HepG2 (cell line): ENCODE measurements around the gene DLX6. TPM values are rescaled to one million over a fixed set of nuclear protein-coding genes. Genes with fewer than 3 reads are reported as not detected.

ENCODE experiments used
- CBX1 ChIP-seq: IDR thresholded peaks from one replicate; pipeline ENCODE4 v1.6.1; 2016; ENCODE audit warnings: antibody characterized with exemption, low read depth
- CENPX ChIP-seq: sonication (generic); formaldehyde crosslinking; IDR thresholded peaks from 2 replicates; pipeline ENCODE4 v1.9.0; 2021; ENCODE audit warnings: mild to moderate bottlenecking, missing genetic modification reagents, moderate library complexity
- HOXA7 ChIP-seq: sonication (generic); formaldehyde crosslinking; IDR thresholded peaks from 2 replicates; pipeline ENCODE4 v1.8.1; 2022; ENCODE audit warnings: mild to moderate bottlenecking, missing genetic modification reagents, moderate library complexity
- HOXA9 ChIP-seq: sonication (generic); formaldehyde crosslinking; IDR thresholded peaks from 2 replicates; pipeline ENCODE4 v1.8.1; 2022; ENCODE audit warnings: missing genetic modification reagents, mild to moderate bottlenecking, moderate library complexity, borderline replicate concordance
- ISX ChIP-seq: sonication (generic); formaldehyde crosslinking; conservative IDR thresholded peaks from 2 replicates; pipeline ENCODE4 v1.5.0; 2020; ENCODE audit warnings: missing genetic modification reagents
- KDM2A ChIP-seq: sonication (generic); formaldehyde crosslinking; IDR thresholded peaks from 2 replicates; pipeline ENCODE4 v1.4.0; 2020; ENCODE audit warnings: low read depth, missing genetic modification reagents, borderline replicate concordance
- PHF5A ChIP-seq: IDR thresholded peaks from one replicate; pipeline ENCODE4 v1.6.1; 2018; ENCODE audit warnings: low read depth, missing genetic modification reagents; ENCODE audit not compliant: unreplicated experiment
- PPARG ChIP-seq: conservative IDR thresholded peaks from 2 replicates; pipeline ENCODE4 v1.6.1; 2016; ENCODE audit warnings: missing biosample characterization, missing genetic modification reagents
- RARA ChIP-seq: IDR thresholded peaks from 2 replicates; pipeline ENCODE4 v1.6.1; 2016; ENCODE audit warnings: missing genetic modification reagents, missing compliant biosample characterization
- REL ChIP-seq: sonication (generic); formaldehyde crosslinking; conservative IDR thresholded peaks from 2 replicates; pipeline ENCODE4 v1.8.0; 2022; ENCODE audit warnings: mild to moderate bottlenecking, missing genetic modification reagents, moderate library complexity
- REPIN1 ChIP-seq: sonication (generic); formaldehyde crosslinking; IDR thresholded peaks from 2 replicates; pipeline ENCODE4 v1.8.0; 2022; ENCODE audit warnings: missing genetic modification reagents, low read depth, mild to moderate bottlenecking, borderline replicate concordance
- SOX6 ChIP-seq, 2 experiments: fragments of 450-650 bp in 1 of 2; sonication (generic) in 1 of 2; formaldehyde crosslinking in 1 of 2; IDR thresholded peaks; 2 replicates each; pipeline versions ENCODE4 v1.4.0 to v1.6.1; 2017 to 2020; ENCODE audit warnings: antibody characterized with exemption in 1 of 2, mild to moderate bottlenecking in 1 of 2, missing genetic modification reagents in 1 of 2
- TEAD3 ChIP-seq: optimal IDR thresholded peaks from 2 replicates; pipeline ENCODE3; 2016; ENCODE audit warnings: borderline replicate concordance
- ZBTB43 ChIP-seq: sonication (generic); formaldehyde crosslinking; conservative IDR thresholded peaks from 2 replicates; pipeline ENCODE4 v1.4.0; 2020; ENCODE audit warnings: missing genetic modification reagents
- ZBTB7B ChIP-seq: sonication (generic); formaldehyde crosslinking; IDR thresholded peaks from 2 replicates; pipeline ENCODE4 v1.4.0; 2020; ENCODE audit warnings: missing genetic modification reagents
- ZEB1 ChIP-seq: IDR thresholded peaks from 2 replicates; pipeline ENCODE4 v1.6.1; 2012; ENCODE audit warnings: mild to moderate bottlenecking, low read depth, inconsistent platforms; ENCODE audit not compliant: insufficient replicate concordance
- ZFP36L1 ChIP-seq: sonication (generic); formaldehyde crosslinking; IDR thresholded peaks from 2 replicates; pipeline ENCODE4 v1.8.0; 2022; ENCODE audit warnings: mild to moderate bottlenecking, missing genetic modification reagents, moderate library complexity
- ZNF180 ChIP-seq: sonication (generic); formaldehyde crosslinking; IDR thresholded peaks from 2 replicates; pipeline ENCODE4 v1.4.0; 2020; ENCODE audit warnings: low read depth, missing genetic modification reagents, borderline replicate concordance
- ZNF20 ChIP-seq: sonication (generic); formaldehyde crosslinking; IDR thresholded peaks from 2 replicates; pipeline ENCODE4 v1.4.0; 2020; ENCODE audit warnings: mild to moderate bottlenecking, moderate library complexity, missing genetic modification reagents
- ZNF260 ChIP-seq: sonication (generic); formaldehyde crosslinking; IDR thresholded peaks from 2 replicates; pipeline ENCODE4 v1.4.0; 2020; ENCODE audit warnings: missing genetic modification reagents, low read depth, mild to moderate bottlenecking, borderline replicate concordance
- ZNF30 ChIP-seq: sonication (generic); formaldehyde crosslinking; IDR thresholded peaks from 2 replicates; pipeline ENCODE4 v1.5.0; 2020; ENCODE audit warnings: mild to moderate bottlenecking, missing genetic modification reagents
- ZNF354B ChIP-seq: sonication (generic); formaldehyde crosslinking; IDR thresholded peaks from 2 replicates; pipeline ENCODE4 v1.8.0; 2022; ENCODE audit warnings: mild to moderate bottlenecking, missing genetic modification reagents
- ZNF512B ChIP-seq: sonication (generic); formaldehyde crosslinking; IDR thresholded peaks from 2 replicates; pipeline ENCODE4 v1.5.1; 2020; ENCODE audit warnings: missing genetic modification reagents, mild to moderate bottlenecking, borderline replicate concordance
- ZNF569 ChIP-seq: sonication (generic); formaldehyde crosslinking; IDR thresholded peaks from 2 replicates; pipeline ENCODE4 v1.5.0; 2020; ENCODE audit warnings: mild to moderate bottlenecking, missing genetic modification reagents, moderate library complexity, borderline replicate concordance
- ZNF660 ChIP-seq: sonication (generic); formaldehyde crosslinking; IDR thresholded peaks from 2 replicates; pipeline ENCODE4 v1.5.1; 2020; ENCODE audit warnings: mild to moderate bottlenecking, low read depth, missing genetic modification reagents, borderline replicate concordance
- ZNF780A ChIP-seq: sonication (generic); formaldehyde crosslinking; IDR thresholded peaks from 2 replicates; pipeline ENCODE4 v1.8.0; 2022; ENCODE audit warnings: mild to moderate bottlenecking, missing genetic modification reagents, moderate library complexity
- ZNF878 ChIP-seq: sonication (generic); formaldehyde crosslinking; IDR thresholded peaks from 2 replicates; pipeline ENCODE4 v1.8.1; 2023; ENCODE audit warnings: mild to moderate bottlenecking, missing genetic modification reagents, moderate library complexity
- ZNF891 ChIP-seq: sonication (generic); formaldehyde crosslinking; IDR thresholded peaks from 2 replicates; pipeline ENCODE4 v1.5.0; 2020; ENCODE audit warnings: mild to moderate bottlenecking, missing genetic modification reagents
- polyA plus RNA-seq, 8 experiments: library from polyadenylated mRNA; depleted of rRNA in 3 of 8; stranded (reverse) in 7 of 8; unstranded in 1 of 8; fragments of >200 nt; fragmentation: Illumina TruSeq in 4 of 8; extraction: Trizol in 4 of 8; gene quantifications; 2 replicates each; pipeline versions ENCODE4 v1.2.1 to v1.2.3, GENCODE V29; 2011 to 2016; ENCODE audit warnings: low read depth in 4 of 8, missing spikeins in 1 of 8, mixed read lengths in 1 of 8; ENCODE audit not compliant: insufficient read depth in 1 of 8
- total RNA-seq, 5 experiments: library from RNA; depleted of rRNA; stranded (reverse); fragments of >200 nt; fragmentation: Illumina TruSeq; extraction: Trizol; gene quantifications; 2 replicates each; pipeline ENCODE4 v1.2.3, GENCODE V29; 2016; ENCODE audit warnings: low read depth in 1 of 5

Gene DLX6
- total and polyA plus RNA-seq, 2 of the 13 experiments (the other 11 are each of a cell fraction or from before 2014, with no cell fraction given): 3.5 to 5.5 TPM

GRCh38 chr7:97027427-97028234 is 22.3 kb downstream of the DLX6 start (continued):
- no peak for TF ChIP-seq ZNF180 (CRISPR knock-in tag)
- TF ChIP-seq TEAD3: peak; percentile 12
- no peak for TF ChIP-seq ZNF780A (CRISPR knock-in tag)
- no peak for TF ChIP-seq ZBTB7B (CRISPR knock-in tag)
- TF ChIP-seq ZNF354B (CRISPR knock-in tag): no peak
- 0 out of 2 replicates have a peak, but pooled peaks have one; percentile 13 for TF ChIP-seq PPARG (CRISPR knock-in tag)
- no peak for TF ChIP-seq ZEB1
- no peak for TF ChIP-seq ZNF20 (CRISPR knock-in tag)
- no peak for TF ChIP-seq ZFP36L1 (CRISPR knock-in tag)
- no peak for TF ChIP-seq CENPX (CRISPR knock-in tag)
- peak; percentile 69; the same call in 1 of the 2 replicates for TF ChIP-seq ZNF512B (CRISPR knock-in tag)
- no peak for TF ChIP-seq ZNF30 (CRISPR knock-in tag)
- no peak for TF ChIP-seq ISX (CRISPR knock-in tag)
- TF ChIP-seq REL (CRISPR knock-in tag): no peak
- TF ChIP-seq REPIN1 (CRISPR knock-in tag): no peak
- TF ChIP-seq ZNF891 (CRISPR knock-in tag): no peak
- TF ChIP-seq RARA: no peak
- TF ChIP-seq PHF5A: no peak
- no peak for TF ChIP-seq HOXA9 (CRISPR knock-in tag)
- no peak for TF ChIP-seq HOXA7 (CRISPR knock-in tag)
- TF ChIP-seq SOX6 (IDR thresholded peaks at IDR 0.05): no peak
- no peak for TF ChIP-seq SOX6 (CRISPR knock-in tag; IDR thresholded peaks at IDR 0.05)
- no peak for TF ChIP-seq ZNF260 (CRISPR knock-in tag)
- TF ChIP-seq ZNF569 (CRISPR knock-in tag): no peak
- peak; percentile 56; the same call in 1 of the 2 replicates for TF ChIP-seq KDM2A (CRISPR knock-in tag)
- TF ChIP-seq CBX1: no peak
- no peak for TF ChIP-seq ZBTB43 (CRISPR knock-in tag)
- no peak for TF ChIP-seq ZNF660 (CRISPR knock-in tag)
- TF ChIP-seq ZNF878 (CRISPR knock-in tag): no peak
